Fibroblast of the aortic adventitia (primary cell): ENCODE measurements around the gene IL1RAPL2. TPM values are rescaled to one million over a fixed set of nuclear protein-coding genes. Genes with fewer than 3 reads are reported as not detected.

Source experiments
- DNase-seq: peaks from one replicate; pipeline ENCODE4 v3.0.0-alpha.2; 2010; ENCODE audit warnings: low read depth
- H3K4me3 ChIP-seq: 2 replicates; pipeline ENCODE4 v1.5.1; 2011; ENCODE audit warnings: low read depth, mild to moderate bottlenecking, control low read depth, low read length, moderate library complexity
- CTCF ChIP-seq: IDR thresholded peaks from 2 replicates; pipeline ENCODE4 v1.5.1; 2011; ENCODE audit warnings: mild to moderate bottlenecking, low read length, control low read depth, inconsistent platforms; ENCODE audit not compliant: insufficient read depth
- total RNA-seq: library from RNA; depleted of rRNA; stranded (reverse); fragments of >200 nt; gene quantifications from 2 replicates; pipeline ENCODE4 v1.2.3, GENCODE V29; 2012; ENCODE audit warnings: low replicate concordance

The IL1RAPL2 gene
- total RNA-seq, 1 donor, result 0.27 TPM

DNA sequence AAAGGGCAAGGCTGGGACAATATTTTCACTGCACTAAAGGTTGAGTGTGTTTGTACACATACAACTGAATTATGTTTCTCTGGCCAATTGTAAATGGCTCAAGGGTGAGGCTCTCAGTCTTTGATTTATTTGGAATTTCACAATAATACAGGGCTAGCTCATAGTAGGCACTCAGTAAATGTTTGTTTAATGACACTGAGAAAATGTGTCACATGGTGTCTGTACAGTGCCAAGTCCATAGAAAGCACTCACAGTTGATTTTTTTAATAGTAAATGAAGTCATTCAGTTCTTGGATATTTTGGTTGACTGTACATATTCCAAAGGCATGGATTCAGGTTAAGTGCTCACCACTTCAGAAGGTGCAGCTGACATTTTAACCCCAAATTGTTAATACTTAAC is 176.4 kb downstream of the IL1RAPL2 start:
- TF ChIP-seq CTCF, result no peak
- H3K4me3 ChIP-seq, result no peak overlapping the region
- DNase-seq, result no peak

DNA sequence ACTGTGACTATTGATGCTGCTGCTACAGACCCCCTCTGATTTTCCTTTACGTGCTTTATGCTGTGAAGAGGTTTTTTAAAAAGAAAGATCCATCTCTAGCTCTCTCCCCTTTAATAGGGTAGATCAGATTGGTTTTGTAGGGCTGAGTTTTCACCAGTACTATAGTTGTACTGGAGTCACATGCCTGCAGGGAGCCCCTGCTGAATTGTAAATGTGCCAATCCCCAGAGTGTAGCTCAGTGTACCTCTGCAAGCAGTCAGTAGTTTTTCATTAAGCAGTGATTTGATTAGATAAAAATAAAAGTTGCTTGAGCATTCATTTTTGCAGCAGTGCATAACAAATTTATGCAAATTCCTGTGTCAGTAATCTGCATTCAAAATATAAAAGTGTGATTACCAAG is 179.2 kb downstream of the IL1RAPL2 start:
- DNase-seq, result no peak
- no peak overlapping the region for H3K4me3 ChIP-seq
- TF ChIP-seq CTCF, result no peak

GRCh38 chrX:104749951-104750610 is 184.1 kb downstream of the IL1RAPL2 start:
- no peak overlapping the region for H3K4me3 ChIP-seq
- no peak for TF ChIP-seq CTCF
- no peak for DNase-seq

GRCh38 chrX:104762641-104763040 is 196.6 kb downstream of the IL1RAPL2 start:
- H3K4me3 ChIP-seq, result no peak overlapping the region
- TF ChIP-seq CTCF, result no peak
- no peak for DNase-seq

DNA sequence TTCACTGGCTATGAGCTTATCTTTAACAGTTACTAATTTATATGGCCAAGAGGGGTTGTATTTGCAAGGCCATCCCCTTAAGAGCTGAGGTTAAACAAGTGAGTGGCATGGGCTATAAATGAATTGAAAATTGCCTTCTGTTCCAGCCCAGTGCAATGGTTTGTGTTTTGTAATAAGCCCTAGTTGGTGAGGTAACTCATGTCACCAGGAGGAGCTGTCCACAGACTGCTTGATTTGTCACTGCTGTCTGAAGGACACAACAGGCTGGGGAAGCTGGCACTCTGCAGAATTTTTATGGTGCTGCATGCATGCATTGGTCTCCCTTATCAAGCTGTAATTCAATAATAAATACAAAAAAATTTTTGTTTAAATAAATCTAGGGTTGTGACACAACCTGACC is 223.8 kb downstream of the IL1RAPL2 start:
- TF ChIP-seq CTCF, result no peak
- no peak overlapping the region for H3K4me3 ChIP-seq
- DNase-seq, result no peak

DNA sequence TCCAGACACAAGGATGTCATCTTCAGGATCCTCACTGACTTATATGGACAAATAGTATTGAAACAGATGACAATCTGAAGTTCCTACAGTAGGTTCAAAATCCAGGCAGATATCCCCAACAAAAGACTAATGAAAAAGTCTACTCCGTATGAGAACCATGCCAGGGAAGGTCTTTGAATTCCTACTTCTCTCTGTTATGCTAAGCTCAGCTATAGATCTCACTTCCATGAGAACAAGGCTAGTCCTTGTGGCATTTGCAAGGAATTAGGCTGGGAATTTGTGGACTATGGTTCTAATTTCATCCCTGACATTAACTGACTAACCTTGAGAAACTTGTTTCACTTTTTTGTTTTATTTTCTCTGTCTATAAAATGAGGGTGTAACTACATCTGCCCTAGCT is 229.8 kb downstream of the IL1RAPL2 start:
- TF ChIP-seq CTCF, result no peak
- H3K4me3 ChIP-seq, result no peak overlapping the region
- DNase-seq, result no peak

DNA sequence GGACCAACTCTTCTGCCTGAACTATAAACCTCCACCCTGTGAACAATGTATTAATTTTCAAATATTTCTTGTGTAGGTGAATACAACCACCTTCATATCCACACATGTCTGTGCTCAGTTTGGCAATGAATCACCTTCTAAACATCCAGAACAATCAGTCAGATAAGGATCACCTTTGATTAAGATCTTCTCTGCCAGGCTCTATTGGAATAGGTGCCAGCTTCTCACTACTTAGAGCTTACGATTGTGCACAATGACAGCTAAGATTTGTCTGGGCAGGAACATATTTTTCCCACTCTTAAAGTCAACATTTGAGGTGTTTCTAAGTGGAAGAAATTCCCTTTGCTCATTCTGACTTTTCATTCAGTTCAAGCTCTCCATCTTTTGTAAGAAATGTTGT is 237.2 kb downstream of the IL1RAPL2 start:
- DNase-seq, result no peak
- H3K4me3 ChIP-seq, result no peak overlapping the region
- TF ChIP-seq CTCF, result no peak
